HG03378 (cell line): Measurements from ENCODE around the gene UBXN6.

Experiments
- ATAC-seq: cut with Tn5 transposase; IDR thresholded peaks from one replicate; pipeline ENCODE4 v1.9.1; 2021; ENCODE audit warnings: mild to moderate bottlenecking, moderate library complexity; ENCODE audit not compliant: unreplicated experiment

UBXN6 gene

GRCh38 chr19:4493929-4494690, 36.5 kb upstream of the UBXN6 start:
- ATAC-seq = no peak

- no peak for ATAC-seq
Observed at GRCh38 chr19:4493104-4493928, 35.7 kb upstream of the UBXN6 start.

DNA sequence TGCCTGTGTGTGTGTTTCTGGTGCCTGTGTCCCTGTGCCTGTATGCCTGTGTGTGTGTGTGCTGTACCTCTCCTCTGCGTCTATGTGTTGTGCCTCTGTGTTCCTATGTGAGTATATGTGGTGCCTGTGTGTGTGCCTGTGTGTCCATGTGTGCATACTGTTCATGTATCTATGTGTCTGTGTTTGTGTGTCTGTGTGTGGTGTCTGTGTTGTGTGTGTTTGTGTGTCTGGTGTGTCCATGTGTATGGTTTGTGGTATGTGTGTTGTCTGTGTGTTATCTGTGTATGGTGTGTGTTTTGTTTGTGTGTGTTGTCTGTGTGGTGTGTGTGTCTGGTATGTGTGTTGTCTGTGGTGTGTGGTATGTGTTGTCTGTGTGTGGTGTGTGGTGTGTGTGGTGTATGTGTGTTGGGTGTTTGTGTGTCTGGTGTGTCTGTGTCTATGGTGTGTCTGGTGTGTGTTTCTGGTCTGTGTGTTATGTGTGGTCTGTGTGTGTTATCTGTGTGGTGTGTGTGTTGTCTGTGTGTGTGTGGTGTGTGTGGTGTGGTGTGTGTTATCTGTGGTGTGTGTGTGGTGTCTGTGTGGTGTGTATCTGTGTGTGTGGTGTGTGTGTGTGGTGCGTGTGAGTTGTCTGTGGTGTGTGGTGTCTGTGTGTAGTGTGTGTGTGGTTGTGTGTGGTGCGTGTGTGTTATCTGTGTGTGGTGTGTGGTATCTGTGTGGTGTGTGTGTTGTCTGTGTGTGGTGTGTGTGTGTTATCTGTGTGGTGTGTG, 34.9 kb upstream of the UBXN6 start:
- no peak for ATAC-seq

GRCh38 chr19:4491446-4491845, 33.9 kb upstream of the UBXN6 start:
- ATAC-seq = no peak

- ATAC-seq = no peak
Observed at GRCh38 chr19:4488496-4488895, 30.9 kb upstream of the UBXN6 start.

- no peak for ATAC-seq
Observed at GRCh38 chr19:4487572-4487971, 30.0 kb upstream of the UBXN6 start.

DNA sequence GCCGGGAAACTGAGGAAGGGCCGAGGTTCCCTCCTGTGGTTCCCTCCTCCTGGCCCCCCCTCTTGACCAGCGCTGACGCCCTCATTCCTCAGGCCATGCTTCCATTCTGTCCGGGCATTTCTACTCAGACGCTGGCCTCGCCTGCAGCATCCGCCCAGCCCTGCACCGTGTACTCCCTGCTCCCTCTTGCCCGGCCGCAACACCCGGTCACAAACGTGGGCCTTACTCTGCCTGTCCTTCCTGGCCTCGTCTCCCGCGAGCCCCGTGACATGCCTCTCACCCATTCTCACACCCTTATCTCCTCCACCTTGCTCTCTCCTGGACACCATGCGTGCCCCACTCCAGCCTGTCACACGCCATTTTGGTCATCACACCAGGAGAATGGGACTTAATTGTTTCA, 25.8 kb upstream of the UBXN6 start:
- no peak for ATAC-seq

DNA sequence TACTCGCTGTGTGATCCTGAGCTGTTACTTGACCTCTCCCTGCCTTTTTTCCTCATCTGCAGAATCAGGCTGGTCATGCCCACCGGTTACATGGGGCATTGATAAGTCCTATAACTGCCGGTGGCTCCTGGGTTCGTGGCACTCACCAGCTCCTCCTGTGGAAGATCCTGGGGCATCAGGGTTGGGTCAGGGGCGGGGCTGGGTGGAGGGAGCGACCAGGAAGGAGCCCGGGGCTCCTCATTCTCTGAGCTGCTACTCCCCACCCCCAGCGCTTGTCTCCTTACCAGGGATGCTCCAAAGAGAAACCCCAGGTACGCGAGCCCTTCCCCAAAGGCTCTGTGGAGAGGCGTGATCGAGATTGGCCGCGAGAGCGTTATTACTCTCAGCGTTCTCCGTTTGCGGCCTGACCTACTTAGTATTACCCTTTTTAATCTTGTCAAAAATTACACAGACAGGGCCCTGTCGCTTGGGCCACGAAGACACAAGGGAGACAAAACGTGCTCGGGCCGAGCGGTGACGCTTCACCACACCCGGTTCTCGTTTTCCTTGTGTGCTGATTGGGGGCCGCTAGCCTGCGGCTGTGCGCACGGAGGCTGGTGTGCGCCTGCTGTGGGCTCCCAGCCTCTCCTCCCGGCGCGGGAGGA, 25.2 kb upstream of the UBXN6 start:
- ATAC-seq = no peak

DNA sequence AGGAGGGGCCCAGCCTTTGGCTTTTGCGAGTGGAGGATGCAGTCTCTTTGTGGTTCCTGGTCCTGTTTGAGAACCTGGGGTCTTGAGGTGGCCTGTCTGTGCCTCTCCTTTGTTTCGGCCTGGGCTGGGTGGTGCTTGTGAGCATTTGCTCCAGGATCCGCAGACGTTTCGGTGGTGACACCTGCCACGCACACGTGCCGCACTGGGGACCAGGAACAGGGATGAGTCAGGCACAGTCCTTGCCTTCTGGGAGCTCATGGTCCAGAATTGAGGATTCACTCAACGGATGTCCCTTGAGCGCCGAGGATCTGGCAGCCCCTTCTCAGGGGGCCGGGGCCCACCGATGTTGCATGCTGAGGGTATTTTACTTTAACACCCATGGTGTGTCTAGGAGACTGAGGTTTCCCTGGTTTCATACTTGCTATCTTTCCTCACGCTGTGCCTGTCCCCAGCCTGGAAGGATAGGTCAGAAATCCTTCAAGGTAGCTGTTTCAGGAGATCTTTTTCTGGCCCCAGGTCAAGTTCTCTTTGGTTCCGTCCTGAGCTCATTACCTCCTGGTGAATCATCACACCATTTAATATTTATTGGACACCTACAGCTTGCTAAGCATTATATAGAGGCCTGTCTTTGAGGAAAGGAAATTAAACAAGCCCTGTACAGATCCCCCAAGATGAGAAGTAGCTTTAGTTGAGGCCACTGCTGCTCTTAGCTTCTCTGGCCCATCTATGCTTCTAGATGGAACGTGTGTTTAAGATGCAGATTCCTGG, 19.6 kb upstream of the UBXN6 start:
- no peak for ATAC-seq

GRCh38 chr19:4474514-4475022, 17.0 kb upstream of the UBXN6 start:
- no peak for ATAC-seq

DNA sequence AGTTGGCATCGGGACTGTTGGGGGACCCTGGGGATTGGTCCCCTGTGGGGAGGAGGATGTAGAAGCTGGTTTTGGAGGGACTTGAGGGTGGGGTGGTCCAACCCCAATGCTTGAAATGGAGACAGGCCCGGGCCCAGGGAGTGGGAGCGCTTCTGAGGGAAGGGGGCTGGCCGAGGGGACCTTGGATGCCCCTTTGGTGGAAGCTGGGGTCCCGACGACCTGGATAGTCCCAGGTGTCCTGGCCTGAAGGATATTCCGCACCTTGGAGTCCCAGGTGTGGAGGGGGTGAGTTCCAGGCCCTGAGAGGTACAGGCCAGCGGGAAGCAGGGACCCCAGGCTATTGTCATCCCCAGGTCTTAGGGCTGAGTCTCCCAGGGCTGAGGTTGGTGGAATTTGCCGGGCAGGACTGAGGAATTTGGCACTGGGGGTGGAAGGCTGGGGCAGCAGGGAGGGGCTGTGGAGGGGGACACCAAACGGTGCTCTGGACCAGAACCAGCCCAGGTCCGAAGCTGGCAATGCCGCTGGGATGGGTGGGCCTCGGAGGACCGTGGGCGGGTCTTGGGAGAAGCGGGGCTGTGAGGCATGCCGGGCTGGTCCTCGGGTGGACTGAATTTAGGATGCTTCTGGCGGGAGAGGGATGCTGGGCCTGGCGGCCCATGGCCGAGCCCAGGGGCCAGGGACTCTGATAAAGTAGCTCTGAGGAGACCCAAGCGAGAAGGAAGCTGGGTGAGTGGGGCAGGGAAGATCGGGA, 16.3 kb upstream of the UBXN6 start:
- ATAC-seq = no peak

GRCh38 chr19:4473011-4473762, 15.6 kb upstream of the UBXN6 start:
- ATAC-seq = no peak

GRCh38 chr19:4472174-4472974, 14.8 kb upstream of the UBXN6 start, which contains the start of gene HDGFL2:
HDGFL2 (plus strand) TSS chr19:4472297; CDS start chr19:4472351, 54 bp downstream.
- ATAC-seq = no peak

DNA sequence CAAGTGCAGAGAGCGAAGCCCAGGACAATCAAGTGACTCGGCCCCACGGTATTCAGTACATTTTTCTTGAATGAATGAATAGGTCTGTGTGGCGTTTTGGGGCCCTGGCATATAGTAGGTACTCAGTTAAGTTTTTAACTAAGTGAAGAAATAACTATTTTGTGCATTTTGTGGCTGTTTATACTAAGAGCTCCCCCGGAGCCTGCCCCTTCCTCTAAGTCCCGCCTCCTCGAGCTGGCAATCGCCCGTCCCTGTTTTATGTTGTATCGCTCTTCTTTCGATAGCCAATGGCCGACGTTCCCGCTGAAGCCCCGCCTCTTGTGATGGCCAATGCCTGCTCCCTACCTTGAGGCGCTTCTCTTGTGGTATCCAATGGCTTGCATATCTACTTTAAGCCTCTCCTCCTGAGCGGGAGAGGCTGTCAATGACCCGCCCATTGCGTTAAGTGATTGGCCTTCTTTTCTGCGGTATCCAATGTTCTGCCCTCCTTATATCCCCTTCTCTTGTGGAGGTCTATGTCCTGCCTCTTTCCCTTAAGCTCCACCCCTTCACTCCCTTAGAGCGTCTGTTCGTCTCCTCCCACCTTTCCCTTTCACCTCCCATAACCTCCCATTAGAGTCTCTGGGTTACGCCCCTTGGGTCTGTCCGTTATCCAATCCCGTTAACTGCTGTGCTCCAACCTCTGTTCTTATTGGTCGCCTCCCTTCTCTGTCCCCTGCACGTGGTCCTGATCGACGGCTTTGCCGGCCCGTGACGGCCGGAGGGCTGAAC, 14.0 kb upstream of the UBXN6 start:
- peak; percentile 86 for ATAC-seq

- ATAC-seq = no peak
Observed at GRCh38 chr19:4467835-4468234, 10.2 kb upstream of the UBXN6 start.

DNA sequence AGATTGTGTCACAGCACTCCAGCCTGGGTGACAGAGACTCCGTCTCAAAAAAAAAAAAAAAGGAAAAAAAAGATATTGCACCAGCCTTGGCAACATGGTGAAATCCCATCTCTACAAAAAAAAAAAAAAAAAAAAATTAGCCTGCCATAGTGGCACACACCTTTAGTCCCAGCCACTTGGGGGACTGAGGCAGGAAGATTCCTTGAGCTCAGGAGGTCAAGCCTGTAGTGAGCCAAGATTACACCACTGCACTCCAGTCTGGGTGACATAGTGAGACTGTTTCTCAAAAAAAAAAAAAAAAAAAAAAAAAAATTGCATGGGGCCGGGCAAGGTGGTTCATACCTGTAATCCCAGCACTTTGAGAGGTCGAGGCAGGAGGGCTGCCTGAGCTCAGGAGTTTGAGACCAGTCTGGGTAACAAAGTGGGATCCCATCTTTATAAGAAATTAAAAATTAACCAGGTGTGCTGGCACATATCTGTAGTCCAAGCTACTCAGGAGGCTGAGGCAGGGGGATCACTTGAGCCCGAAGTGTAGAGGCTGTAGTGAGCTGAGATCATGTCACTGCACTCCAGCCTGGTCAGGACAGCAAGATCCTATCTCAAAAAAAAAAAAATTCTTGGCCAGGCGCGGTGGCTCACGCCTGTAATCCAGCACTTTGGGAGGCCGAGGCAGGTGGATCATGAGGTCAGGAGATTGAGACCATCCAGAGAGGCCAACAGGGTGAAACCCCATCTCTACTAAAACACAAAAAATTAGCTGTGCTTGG, 7.4 kb upstream of the UBXN6 start:
- ATAC-seq = no peak
